Pancreas (tissue), 10 donors: Measurements from ENCODE around the gene CDHR2. TPM values are rescaled to one million over a fixed set of nuclear protein-coding genes. Genes with fewer than 3 reads are reported as not detected.

Experiments used
- ATAC-seq, 4 donors: fragments of 200-7000 bp; cut with Tn5 transposase; one replicate each; pipeline versions ENCODE4 v1.8.0 to v1.9.1; 2020; ENCODE audit warnings: mild to moderate bottlenecking in 4 of 4, moderate library complexity in 4 of 4
- DNase-seq, 6 donors: peaks; one replicate each; pipeline ENCODE4 v3.0.0-alpha.2; 2020
- FAIRE-seq: peaks from 2 replicates; lab custom pipeline; 2012; peaks lifted over from hg19 to GRCh38; lab: Jason Lieb, UNC
- H3K27ac ChIP-seq, 4 donors: fragments of 200-600 bp; sonication (generic); 1 replicate in 3 of 4; 2 replicates in 1 of 4; pipeline versions ENCODE4 v1.5.0 to v1.8.0; 2020
- H3K27me3 ChIP-seq, 4 donors: fragments of 200-600 bp; one replicate each; pipeline ENCODE4 v1.8.0; 2021
- H3K36me3 ChIP-seq, 3 donors: fragments of 200-600 bp; sonication (generic) in 1 of 3; one replicate each; pipeline versions ENCODE4 v1.5.0 to v1.8.0; 2020 to 2021
- H3K4me1 ChIP-seq, 3 donors: fragments of 200-600 bp; one replicate each; pipeline ENCODE4 v1.8.0; 2021
- H3K4me3 ChIP-seq, 4 donors: fragments of 200-600 bp; sonication (generic) in 2 of 4; one replicate each; pipeline versions ENCODE4 v1.5.0 to v1.8.0; 2020 to 2021
- H3K9me3 ChIP-seq, 4 donors: fragments of 200-600 bp; one replicate each; pipeline ENCODE4 v1.8.0; 2021
- WGBS, 2 donors: extraction: QIAGEN DNeasy Blood & Tissue Kit; methylation state at CpG; one replicate each; pipeline ENCODE4 v1.1.7; 2013; 5-methylcytosine and 5-hydroxymethylcytosine counted together
- intact Hi-C, 3 donors: fragments of 100-400 bp; cut with DNase I; formaldehyde crosslinking; loops; one replicate each; pipeline versions ENCODE4 v1.11.1 to v1.14.2; 2022
- polyA plus RNA-seq, 2 donors: library from polyadenylated mRNA; stranded (reverse); fragments of 200-250 nt; gene quantifications; one replicate each; pipeline ENCODE4 v1.2.3, GENCODE V29; 2013
- total RNA-seq, 6 donors: library from RNA; stranded (reverse); fragmentation: NEBNext Ultra II Directional in 4 of 6; extraction: Animal tissue kit (Norgen Biotek cat#: 25700) in 4 of 6; gene quantifications; one replicate each; pipeline versions ENCODE4 v1.2.1 to v1.2.4, GENCODE V29; 2021 to 2023
- TF ChIP-seq, protein P1 (sequence below), 4 donors: fragments of 200-600 bp; sonication (generic) in 3 of 4; IDR thresholded peaks; one replicate each; pipeline versions ENCODE4 v1.5.0 to v1.8.0; 2021; ENCODE audit warnings: antibody characterized with exemption in 4 of 4
- donor health status: healthy with polysubstance abuse.
- donor health status: DM: no; HTN: no; CAD: no; lungs with moderate emphysema.
- donor health status: DM: no; HTN: no; CAD: no.
- donor health status: control.
- donor health status: control.
- donor health status: Bipolar disorder and iron deficiency.
- donor health status: DM: yes; HTN: yes; CAD: no.
- donor health status: DM: no; HTN: no; CAD: no.
- donor health status: DM: no; HTN: no; CAD: no.
- donor health status: DM: yes; HTN: yes; CAD: no.

CDHR2 gene
- total and polyA plus RNA-seq, 8 donors, result 0.19 to 1.1 (median 0.26) TPM; not detected in 1

DNA sequence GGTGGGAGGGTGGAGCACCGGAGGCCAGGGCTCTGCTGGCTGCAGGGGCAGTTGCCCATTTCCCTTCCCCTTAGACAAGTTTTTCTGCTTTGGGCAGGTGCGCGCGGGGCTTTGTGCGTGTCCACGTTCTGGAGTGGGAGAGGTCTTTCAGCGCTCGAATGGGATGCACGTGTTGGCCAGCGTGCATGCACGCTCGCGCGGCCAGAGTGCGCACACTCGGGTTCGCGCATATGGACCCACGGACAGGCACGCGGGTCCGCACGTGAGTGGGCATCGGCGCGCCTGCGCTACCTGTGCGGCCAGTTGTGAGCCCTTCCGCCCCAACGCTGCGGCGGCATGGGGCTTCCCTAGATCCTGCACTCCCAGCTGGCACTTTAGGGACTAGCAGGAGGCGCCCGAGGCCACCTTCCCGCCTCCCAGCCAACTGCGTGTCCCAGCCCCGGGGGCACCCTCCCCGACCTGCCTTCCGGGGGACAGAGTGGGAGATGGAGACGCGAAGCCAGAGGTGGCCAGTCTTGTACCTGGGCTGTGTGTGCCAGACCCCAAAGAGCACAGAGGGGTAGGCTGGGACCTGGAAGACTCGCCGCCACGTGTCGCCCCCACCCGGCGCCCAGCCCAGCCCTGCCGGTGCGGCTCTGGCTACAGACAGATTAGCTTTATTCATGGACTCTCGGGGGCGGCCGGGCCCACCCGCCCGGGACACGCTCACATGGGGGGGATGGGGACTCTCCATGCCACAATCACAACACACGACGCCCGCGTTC is 70.6 kb downstream of the CDHR2 start:
- no peak overlapping the region for H3K27ac ChIP-seq
- peaks cover 0 to 5% (median 0%) of the 10 kb centered on the region in 3 donors for H3K4me1 ChIP-seq
- no peaks in the 10 kb centered on the region for H3K36me3 ChIP-seq
- 12 to 15% methylated on average over 57 to 59 of the region's 59 CpGs for WGBS, 2 donors
- ATAC-seq (peak in 3 of 4 donors; percentile 7 to 30 (median 13)), FAIRE-seq (no peak), DNase-seq (no peak)
- intact Hi-C loops, result no loop called here
- TF ChIP-seq, protein P1, sequence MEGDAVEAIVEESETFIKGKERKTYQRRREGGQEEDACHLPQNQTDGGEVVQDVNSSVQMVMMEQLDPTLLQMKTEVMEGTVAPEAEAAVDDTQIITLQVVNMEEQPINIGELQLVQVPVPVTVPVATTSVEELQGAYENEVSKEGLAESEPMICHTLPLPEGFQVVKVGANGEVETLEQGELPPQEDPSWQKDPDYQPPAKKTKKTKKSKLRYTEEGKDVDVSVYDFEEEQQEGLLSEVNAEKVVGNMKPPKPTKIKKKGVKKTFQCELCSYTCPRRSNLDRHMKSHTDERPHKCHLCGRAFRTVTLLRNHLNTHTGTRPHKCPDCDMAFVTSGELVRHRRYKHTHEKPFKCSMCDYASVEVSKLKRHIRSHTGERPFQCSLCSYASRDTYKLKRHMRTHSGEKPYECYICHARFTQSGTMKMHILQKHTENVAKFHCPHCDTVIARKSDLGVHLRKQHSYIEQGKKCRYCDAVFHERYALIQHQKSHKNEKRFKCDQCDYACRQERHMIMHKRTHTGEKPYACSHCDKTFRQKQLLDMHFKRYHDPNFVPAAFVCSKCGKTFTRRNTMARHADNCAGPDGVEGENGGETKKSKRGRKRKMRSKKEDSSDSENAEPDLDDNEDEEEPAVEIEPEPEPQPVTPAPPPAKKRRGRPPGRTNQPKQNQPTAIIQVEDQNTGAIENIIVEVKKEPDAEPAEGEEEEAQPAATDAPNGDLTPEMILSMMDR (IDR thresholded peaks at IDR 0.05), result no peak
- no peaks in the 10 kb centered on the region for H3K9me3 ChIP-seq
- no peak overlapping the region for H3K4me3 ChIP-seq
- H3K27me3 ChIP-seq, result peaks cover 0 to 12% (median 3%) of the 10 kb centered on the region in 4 donors

DNA sequence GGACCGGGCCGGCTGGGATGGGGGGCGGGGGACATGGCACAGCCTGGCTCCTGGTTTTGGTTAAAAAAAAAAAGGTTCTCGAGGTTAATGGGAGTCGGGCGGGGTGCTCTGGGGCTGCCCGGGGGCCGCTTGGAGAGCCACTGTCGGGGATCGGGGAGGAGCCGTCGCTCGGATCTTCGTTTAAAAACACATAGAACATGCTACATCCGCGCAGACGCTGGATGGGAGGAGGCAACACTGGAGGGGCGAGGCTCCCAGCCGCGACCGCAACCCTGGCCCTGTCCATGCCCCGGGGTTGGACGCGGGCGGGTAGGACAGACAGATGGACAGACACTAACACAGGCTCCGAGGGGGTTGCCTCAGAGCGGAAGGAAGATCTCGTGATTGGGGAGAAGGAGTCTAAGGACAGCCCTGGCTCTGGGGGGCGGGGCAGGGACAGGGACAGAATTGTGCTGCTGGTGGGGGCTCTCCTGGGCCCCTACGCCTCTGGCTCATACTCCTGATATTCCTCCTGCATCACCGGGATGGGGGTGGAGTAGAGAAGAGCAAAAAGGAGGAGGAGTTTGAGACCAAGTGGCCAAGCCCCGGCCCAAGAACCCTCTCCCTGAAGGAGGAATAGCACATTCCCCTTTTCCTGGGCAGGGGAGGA is 71.3 kb downstream of the CDHR2 start:
- H3K36me3 ChIP-seq, result no peaks in the 10 kb centered on the region
- H3K27me3 ChIP-seq, result peaks cover 0 to 12% (median 3%) of the 10 kb centered on the region in 4 donors
- no peak for FAIRE-seq
- peaks cover 0 to 5% (median 0%) of the 10 kb centered on the region in 3 donors for H3K4me1 ChIP-seq
- H3K4me3 ChIP-seq, result no peak overlapping the region
- DNase-seq, result no peak
- TF ChIP-seq, protein P1 (IDR thresholded peaks at IDR 0.05), result no peak
- no peaks in the 10 kb centered on the region for H3K9me3 ChIP-seq
- H3K27ac ChIP-seq, result no peak overlapping the region
- 6 to 7% methylated on average over 32 of the region's 32 CpGs for whole genome bisulfite sequencing, 2 donors
- intact Hi-C loops, result no loop called here
- ATAC-seq, result peak in 3 of 4 donors; percentile 12 to 33 (median 32)

DNA sequence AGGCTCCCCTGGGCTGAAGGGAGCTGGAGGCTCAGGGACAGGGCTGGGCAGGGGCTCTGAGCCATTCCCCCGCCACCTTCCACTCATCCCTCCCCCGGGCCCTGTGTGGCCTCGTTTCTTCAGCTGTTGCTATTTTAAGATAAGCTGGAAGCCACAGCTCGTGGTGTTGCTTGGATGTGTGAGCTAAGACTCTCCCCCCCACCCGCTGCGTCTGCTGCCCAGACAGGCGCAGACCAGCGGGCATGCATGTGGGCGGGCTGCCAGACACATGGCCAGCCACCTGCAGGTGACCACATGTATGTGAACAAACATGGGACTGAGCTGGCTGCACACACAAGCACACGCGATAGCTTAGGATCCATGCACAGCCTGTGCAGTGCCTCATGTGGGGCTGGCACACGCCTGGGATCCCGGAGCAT is 72.5 kb downstream of the CDHR2 start:
- TF ChIP-seq, protein P1 (IDR thresholded peaks at IDR 0.05), result no peak
- Histone ChIP-seq H3K36me3 (no peaks in the 10 kb centered on the region), H3K4me3 (no peak overlapping the region), H3K9me3 (no peaks in the 10 kb centered on the region), H3K4me1 (peaks cover 0 to 5% (median 0%) of the 10 kb centered on the region in 3 donors), H3K27me3 (peaks cover 0 to 12% (median 3%) of the 10 kb centered on the region in 4 donors), H3K27ac (no peak overlapping the region)
- 54 to 59% methylated on average over 13 of the region's 13 CpGs for WGBS, 2 donors
- FAIRE-seq (no peak), DNase-seq (no peak), ATAC-seq (peak in 2 of 4 donors; percentile 21 to 30)
- intact Hi-C loops, result no loop called here

DNA sequence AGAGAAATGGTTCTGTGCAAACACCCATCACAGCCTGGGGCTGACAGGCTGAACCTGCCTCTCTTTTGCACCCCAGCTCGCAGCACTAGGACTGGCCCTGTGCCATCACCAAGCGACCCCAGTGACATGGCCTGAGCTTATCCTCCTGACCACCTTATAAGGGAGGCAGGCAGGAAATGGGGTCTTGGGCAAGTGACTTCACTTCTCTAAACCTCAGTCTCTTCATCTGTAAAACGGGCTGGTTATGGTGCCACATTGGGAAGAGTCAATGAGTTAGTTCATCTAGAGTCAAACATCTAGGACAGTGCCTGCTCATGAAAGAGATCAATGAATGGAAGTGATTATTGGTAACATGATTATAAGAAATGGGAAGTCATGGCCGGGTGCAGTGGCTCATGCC is 75.0 kb downstream of the CDHR2 start:
- H3K27ac ChIP-seq, result no peak overlapping the region
- 48 to 59% methylated on average over 4 of the region's 4 CpGs for WGBS, 2 donors
- TF ChIP-seq, protein P1 (IDR thresholded peaks at IDR 0.05), result no peak
- H3K36me3 ChIP-seq, result no peaks in the 10 kb centered on the region
- H3K4me1 ChIP-seq, result peaks cover 0 to 3% (median 0%) of the 10 kb centered on the region in 3 donors
- ATAC-seq (no peak), FAIRE-seq (no peak), DNase-seq (no peak)
- H3K9me3 ChIP-seq, result no peaks in the 10 kb centered on the region
- H3K4me3 ChIP-seq, result no peak overlapping the region
- intact Hi-C loops, result no loop called here
- H3K27me3 ChIP-seq, result peaks cover 0 to 7% (median 3%) of the 10 kb centered on the region in 4 donors
